EH (cell line): Measurements from ENCODE around the gene TRIM72.
A peak's percentile ranks its signal among the peaks of the same experiment; 100 is the strongest.
"Not testable (repeated sequence)": the region's sequence is repeated elsewhere in the genome, so short reads cannot be mapped to it uniquely, and the experiment has no call there.

Experiments used
- DNase-seq: peaks from one replicate; pipeline ENCODE4 v3.0.0-alpha.2; 2015; ENCODE audit warnings: low read depth

The TRIM72 gene

GRCh38 chr16:31258366-31258765 is 44.4 kb downstream of the TRIM72 start:
- DNase-seq: no peak

DNA sequence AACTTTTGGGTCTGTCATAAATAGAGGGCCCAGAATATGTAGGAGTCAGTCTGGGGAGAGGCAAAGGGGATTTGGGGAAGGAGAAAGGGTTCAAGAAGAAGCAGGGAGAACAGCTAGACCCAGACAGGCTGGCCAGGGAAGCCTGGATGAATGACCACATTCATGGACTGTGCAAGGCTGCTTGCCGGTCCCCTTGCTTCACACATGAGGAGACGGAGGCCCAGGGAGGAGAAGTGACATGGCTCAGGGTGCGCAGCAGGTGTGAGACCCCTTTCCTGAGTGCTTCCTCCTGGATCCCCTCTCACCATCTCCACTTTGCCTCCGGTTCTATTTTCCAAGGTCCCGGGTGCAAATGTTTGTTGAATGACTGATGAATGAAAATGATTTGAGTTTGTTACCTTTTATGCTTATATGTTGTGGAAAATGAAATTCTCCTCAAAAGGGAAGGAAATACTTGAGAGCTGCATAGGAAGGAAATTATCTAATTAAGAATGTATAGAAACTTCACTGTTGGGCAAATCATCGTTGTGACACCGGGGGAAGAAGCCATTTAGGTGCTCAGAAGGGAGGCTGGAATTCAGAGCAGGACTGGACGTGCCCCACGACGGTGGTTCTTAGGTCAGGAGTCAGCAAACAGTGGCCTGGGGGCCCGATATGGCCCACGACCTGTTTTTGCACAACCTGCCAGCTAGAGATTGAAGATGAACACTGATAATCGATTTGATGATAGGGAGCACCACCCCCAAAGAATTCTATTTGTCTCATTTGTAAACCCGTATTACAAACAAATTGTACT is 46.4 kb downstream of the TRIM72 start:
- DNase-seq: no peak

- no peak for DNase-seq
Measured at GRCh38 chr16:31262084-31262483, 48.2 kb downstream of the TRIM72 start.

- no peak for DNase-seq
Measured at GRCh38 chr16:31265329-31266245, 51.7 kb downstream of the TRIM72 start.

GRCh38 chr16:31267332-31268032 is 53.6 kb downstream of the TRIM72 start:
- DNase-seq: no peak

DNA sequence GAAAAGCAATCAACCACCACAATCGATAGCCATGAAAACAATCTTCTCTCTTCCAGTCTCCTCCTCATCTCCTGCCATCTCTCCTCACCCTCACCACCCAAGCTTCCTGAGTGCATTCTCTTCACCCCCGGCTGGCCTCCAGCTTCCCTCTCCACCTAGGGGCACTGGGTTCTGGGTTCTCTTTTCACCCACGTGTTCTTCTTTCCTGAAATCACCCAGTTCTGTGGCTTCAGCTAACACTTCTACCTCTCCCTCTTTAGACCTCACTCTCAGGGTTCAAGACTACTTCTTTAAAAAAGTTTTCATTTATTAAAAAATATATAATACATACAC is 54.1 kb downstream of the TRIM72 start:
- no peak for DNase-seq

DNA sequence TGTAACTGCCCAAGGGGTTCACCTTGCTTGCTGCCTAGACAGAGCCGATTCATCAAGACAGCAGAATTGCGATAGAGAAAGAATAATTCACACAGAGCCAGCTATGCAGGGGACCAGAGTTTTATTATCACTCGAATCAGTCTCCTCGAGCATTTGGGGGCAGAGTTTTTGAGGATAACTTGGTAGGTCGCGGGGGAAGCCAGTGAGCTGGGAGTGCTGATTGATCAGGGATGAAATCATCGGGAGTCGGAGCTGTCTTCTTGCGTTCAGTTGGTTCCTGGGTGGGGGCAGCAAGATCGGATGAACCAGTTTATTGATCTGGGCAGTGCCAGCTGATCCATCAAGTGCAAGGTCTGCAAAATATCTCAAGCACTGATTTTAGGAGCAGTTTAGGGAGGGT is 55.0 kb downstream of the TRIM72 start:
- no peak for DNase-seq

- no peak for DNase-seq
Measured at GRCh38 chr16:31269541-31269940, 55.6 kb downstream of the TRIM72 start.

GRCh38 chr16:31269973-31270372 is 56.1 kb downstream of the TRIM72 start:
- not testable (repeated sequence) for DNase-seq

DNA sequence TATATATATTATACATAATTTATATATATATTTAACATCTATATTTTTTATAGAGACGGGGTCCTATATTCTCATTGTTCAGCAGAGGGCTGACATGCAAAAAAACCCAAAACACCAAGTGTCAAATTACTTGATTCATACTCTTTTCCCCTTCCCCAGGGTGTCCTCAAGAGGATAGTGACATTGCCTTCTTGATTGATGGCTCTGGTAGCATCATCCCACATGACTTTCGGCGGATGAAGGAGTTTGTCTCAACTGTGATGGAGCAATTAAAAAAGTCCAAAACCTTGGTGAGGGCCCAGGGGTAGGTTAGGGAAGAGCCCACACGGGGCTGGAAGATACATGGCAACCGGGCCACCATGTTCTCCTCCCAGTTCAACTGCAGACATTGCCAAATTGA is 56.9 kb downstream of the TRIM72 start:
- DNase-seq: no peak

DNA sequence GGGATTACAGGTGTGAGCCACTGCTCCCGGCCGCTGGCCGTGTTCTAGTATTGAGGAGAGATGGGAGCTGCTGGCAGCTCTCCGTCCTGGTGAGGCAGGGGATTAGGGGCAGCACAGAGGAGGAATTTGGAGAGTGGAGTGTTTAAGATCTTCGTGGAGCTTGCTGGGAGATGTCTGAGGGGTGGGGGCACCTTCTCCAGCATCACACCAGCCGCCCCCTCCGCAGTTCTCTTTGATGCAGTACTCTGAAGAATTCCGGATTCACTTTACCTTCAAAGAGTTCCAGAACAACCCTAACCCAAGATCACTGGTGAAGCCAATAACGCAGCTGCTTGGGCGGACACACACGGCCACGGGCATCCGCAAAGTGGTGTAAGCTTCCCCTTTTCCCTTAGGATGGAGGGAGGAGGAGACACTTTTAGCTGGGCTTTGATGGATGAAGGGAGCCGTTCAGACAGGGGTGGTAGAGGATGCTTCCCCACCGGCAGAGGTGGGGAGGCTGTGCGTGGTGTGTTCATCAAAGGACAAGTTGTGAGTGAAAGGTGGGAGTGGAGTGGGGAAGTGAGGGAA is 57.8 kb downstream of the TRIM72 start:
- no peak for DNase-seq

DNA sequence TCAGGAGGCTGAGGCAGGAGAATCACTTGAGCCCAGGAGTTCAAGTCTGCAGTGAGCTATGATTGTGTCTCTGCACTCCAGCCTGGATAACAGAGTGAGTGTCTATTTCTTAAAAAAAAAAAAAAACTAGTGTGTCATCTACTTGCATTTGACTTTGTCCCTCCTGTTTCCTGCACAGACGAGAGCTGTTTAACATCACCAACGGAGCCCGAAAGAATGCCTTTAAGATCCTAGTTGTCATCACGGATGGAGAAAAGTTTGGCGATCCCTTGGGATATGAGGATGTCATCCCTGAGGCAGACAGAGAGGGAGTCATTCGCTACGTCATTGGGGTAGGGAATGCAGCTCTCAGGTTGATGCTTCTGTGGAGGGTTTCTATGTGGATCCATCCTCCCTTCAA is 59.3 kb downstream of the TRIM72 start:
- DNase-seq: no peak

DNA sequence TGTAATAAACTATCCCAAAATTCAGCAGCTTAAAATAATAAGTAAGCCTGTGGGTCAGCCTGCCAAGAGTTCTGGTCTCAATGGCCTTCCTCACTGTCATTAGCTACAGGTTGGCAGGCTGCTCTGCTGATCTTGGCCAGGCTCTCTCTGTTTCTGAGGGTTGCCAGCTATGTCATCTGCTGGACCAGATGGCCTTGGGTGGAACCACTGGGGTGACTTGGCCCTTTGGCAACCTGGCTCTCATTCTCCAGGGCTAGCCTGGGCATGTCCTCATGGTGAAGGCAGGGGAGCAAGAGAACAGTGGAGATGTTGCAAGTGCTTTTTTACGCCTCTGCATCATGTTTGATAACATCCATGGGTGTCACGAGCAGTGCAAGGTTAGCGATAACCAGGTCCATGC is 59.8 kb downstream of the TRIM72 start:
- DNase-seq: peak; percentile 5

GRCh38 chr16:31274831-31275816 is 61.2 kb downstream of the TRIM72 start:
- DNase-seq: no peak

DNA sequence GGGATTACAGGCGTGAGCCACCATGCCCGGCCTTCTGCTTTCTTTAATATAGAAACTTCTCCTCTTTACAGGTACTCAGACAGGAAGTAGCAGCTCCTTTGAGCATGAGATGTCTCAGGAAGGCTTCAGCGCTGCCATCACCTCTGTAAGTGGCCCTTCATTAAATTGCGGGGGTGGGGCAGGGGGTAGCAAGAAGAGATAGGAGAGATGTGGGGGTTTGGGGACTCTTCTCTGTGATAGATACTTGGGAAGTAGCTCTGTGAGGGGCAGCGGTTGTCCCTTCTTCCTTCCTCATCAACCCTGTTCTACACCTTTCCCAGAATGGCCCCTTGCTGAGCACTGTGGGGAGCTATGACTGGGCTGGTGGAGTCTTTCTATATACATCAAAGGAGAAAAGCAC is 62.7 kb downstream of the TRIM72 start:
- no peak for DNase-seq

DNA sequence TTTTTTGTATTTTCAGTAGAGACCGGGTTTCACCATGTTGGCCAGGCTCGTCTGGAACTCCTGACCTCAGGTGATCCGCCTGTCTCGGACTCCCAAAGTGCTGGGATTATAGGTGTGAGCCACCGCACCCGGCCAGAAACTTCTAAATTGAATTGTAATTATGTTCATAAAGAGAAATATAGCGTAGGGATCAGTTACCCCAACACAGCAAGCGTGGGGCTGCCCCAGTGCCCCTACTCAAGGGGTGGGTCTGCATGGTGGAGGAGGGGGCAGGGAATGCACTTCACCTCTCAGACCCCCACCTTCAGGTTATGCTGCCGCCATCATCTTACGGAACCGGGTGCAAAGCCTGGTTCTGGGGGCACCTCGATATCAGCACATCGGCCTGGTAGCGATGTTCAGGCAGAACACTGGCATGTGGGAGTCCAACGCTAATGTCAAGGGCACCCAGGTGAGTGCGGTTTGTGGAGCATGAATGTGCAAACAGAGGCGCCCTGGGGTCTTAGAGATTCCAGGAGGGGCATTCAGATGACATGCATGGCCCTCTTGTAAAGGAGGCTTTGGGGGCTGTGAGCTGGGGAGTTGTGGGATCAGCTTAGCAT is 63.8 kb downstream of the TRIM72 start:
- no peak for DNase-seq

DNA sequence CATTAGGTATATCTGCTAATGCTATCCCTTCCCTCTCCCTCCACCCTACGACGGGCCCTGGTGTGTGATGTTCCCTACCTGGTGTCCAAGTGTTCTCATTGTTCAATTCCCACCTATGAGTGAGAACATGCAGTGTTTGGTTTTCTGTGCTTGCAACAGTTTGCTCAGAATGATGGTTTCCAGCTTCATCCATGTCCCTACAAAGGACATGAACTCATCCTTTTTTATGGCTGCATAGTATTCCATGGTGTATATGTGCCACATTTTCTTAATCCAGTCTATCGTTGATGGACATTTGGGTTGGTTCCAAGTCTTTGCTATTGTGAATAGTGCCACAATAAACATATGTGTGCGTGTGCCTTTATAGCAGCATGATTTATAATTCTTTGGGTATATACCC is 64.9 kb downstream of the TRIM72 start:
- DNase-seq: not testable (repeated sequence)
